ENCODE data around the gene SEMA3F. TPM values are rescaled to one million over a fixed set of nuclear protein-coding genes. Genes with fewer than 3 reads are reported as not detected.

Gene SEMA3F
- total and polyA plus RNA-seq, 8 donors: 26.0 to 56.2 (median 46.7) TPM

- intact Hi-C loops (cut with DNase I): no loop called here
- DNase-seq: no peak
- Histone ChIP-seq H3K27ac (no peak overlapping the region), H3K4me1 (no peaks in the 10 kb centered on the region), H3K4me3 (no peak overlapping the region), H3K9me3 (no peaks in the 10 kb centered on the region), H3K36me3 (no peaks in the 10 kb centered on the region), H3K27me3 (no peaks in the 10 kb centered on the region)
- no peak for TF ChIP-seq CTCF (IDR thresholded peaks at IDR 0.05)
- ATAC-seq: no peak
Measured at GRCh38 chr3:50147861-50148260, 7.3 kb upstream of the SEMA3F start.

GRCh38 chr3:50150404-50150750 lies 4.7 kb upstream of the SEMA3F start:
- no peaks in the 10 kb centered on the region for H3K9me3 ChIP-seq
- DNase-seq: no peak
- no peak overlapping the region for H3K27ac ChIP-seq
- no peak for TF ChIP-seq CTCF (IDR thresholded peaks at IDR 0.05)
- H3K27me3 ChIP-seq: peaks cover 0 to 18% of the 10 kb centered on the region in 2 donors
- ATAC-seq: no peak
- no peak overlapping the region for H3K4me3 ChIP-seq
- no peaks in the 10 kb centered on the region for H3K36me3 ChIP-seq
- intact Hi-C loops (cut with DNase I): no loop called here
- peaks cover 0 to 14% of the 10 kb centered on the region in 2 donors for H3K4me1 ChIP-seq

- Histone ChIP-seq H3K4me3 (no peak overlapping the region), H3K9me3 (no peaks in the 10 kb centered on the region), H3K4me1 (peaks cover 6 to 21% of the 10 kb centered on the region in 2 donors), H3K36me3 (no peaks in the 10 kb centered on the region), H3K27ac (no peak overlapping the region), H3K27me3 (peaks cover 5 to 25% of the 10 kb centered on the region in 2 donors)
- DNase-seq (peak in 1 of 4 donors; percentile 71), ATAC-seq (no peak)
- no peak for TF ChIP-seq CTCF (IDR thresholded peaks at IDR 0.05)
- intact Hi-C loops (cut with DNase I): no loop called here
Measured at GRCh38 chr3:50150863-50151686, 4.0 kb upstream of the SEMA3F start.

- ATAC-seq: no peak
- H3K27ac ChIP-seq: no peak overlapping the region
Measured at GRCh38 chr3:50151728-50152127, 3.4 kb upstream of the SEMA3F start.

More at GRCh38 chr3:50151728-50152127, 3.4 kb upstream of the SEMA3F start:
- H3K36me3 ChIP-seq: no peaks in the 10 kb centered on the region
- peaks cover 8 to 32% of the 10 kb centered on the region in 2 donors for H3K27me3 ChIP-seq
- DNase-seq: no peak
- no peaks in the 10 kb centered on the region for H3K9me3 ChIP-seq
- H3K4me1 ChIP-seq: peaks cover 6 to 22% of the 10 kb centered on the region in 2 donors
- intact Hi-C loops (cut with DNase I): no loop called here
- TF ChIP-seq CTCF (IDR thresholded peaks at IDR 0.05): no peak
- H3K4me3 ChIP-seq: no peak overlapping the region

Measured in left lung (tissue), 10 donors.